ENCODE results near the gene KNSTRN. TPM values are rescaled to one million over a fixed set of nuclear protein-coding genes. Genes with fewer than 3 reads are reported as not detected.

Gene KNSTRN
- total RNA-seq, 1 experiment from 2014 or later = 85.2 TPM

DNA sequence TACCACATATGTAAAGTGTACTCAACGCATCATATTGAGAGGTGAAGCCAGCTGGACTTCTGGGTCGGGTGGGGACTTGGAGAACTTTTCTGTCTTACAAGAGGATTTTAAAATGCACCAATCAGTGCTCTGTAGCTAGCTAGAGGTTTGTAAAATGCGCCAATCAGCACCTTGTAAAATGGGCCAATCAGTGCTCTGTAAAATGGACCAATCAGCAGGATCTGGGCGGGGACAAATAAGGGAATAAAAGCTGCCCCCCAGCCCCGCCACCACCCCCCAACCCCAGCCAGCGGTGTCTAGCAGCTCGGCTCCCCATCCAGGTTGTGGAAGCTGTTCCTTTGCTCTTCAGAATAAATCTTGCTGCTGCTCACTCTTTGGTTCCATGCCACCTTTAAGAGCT lies 16.8 kb downstream of the KNSTRN start:
- no TSS peak for BruUV-seq (replicated peaks)
- TF ChIP-seq CTCF (conservative IDR thresholded peaks at IDR 0.05) (no peak), EZH2 (IDR thresholded peaks at IDR 0.05; ENCODE audit: low read depth) (no peak)
- POLR2A ChIA-PET (ENCODE audit: unreplicated experiment) = no interaction called here
- no peak for DNase-seq
- Histone ChIP-seq H3K27me3 (ENCODE audit: insufficient read depth, low read depth) (no peaks in the 10 kb centered on the region), H3K9me3 (ENCODE audit: insufficient read depth, low read depth) (no peaks in the 10 kb centered on the region), H3K9me2 (ENCODE audit: insufficient read depth) (no peaks in the 10 kb centered on the region), H3K4me1 (replicated peaks; ENCODE audit: insufficient read depth) (peaks cover 3% of the 10 kb centered on the region; the same call in 1 of the 2 replicates), H3K4me2 (no peak overlapping the region), H3K79me2 (ENCODE audit: low read depth) (no peaks in the 10 kb centered on the region), H3K27ac (no peak overlapping the region), H3F3A (ENCODE audit: insufficient read depth, low read depth) (peaks cover 3% of the 10 kb centered on the region; the same call in 1 of the 2 replicates), H3K4me3 (no peak overlapping the region), H2AFZ (no peak overlapping the region), H3K36me3 (ENCODE audit: low read depth) (no peaks in the 10 kb centered on the region), H4K20me1 (ENCODE audit: insufficient read depth) (no peaks in the 10 kb centered on the region)
- intact Hi-C loops (cut with micrococcal nuclease; ENCODE audit: unreplicated experiment) = no loop called here
- CTCF ChIA-PET = no interaction called here

- BruUV-seq (replicated peaks) = TSS peak; percentile 56
- peak; percentile 85 to 96 for DNase-seq
- H3K27ac ChIP-seq = peak within 1 kb of the TSS; percentile 80
- intact Hi-C loops (cut with micrococcal nuclease; ENCODE audit: unreplicated experiment) = no loop called here
- peak within 1 kb of the TSS; percentile 96 for H3K4me3 ChIP-seq
- H3K9me3 ChIP-seq (ENCODE audit: insufficient read depth, low read depth) = no peaks in the 10 kb centered on the region
- CTCF ChIA-PET = interaction anchor here (0.5 to 0.7 kb wide), 2 partner anchors 117 to 436 kb away, joined by 3 read pairs; no protein-coding TSS in a partner anchor
- H3K4me2 ChIP-seq = peak within 1 kb of the TSS; percentile 92
- H3K9me2 ChIP-seq (ENCODE audit: insufficient read depth) = no peaks in the 10 kb centered on the region
- peaks cover 19% of the 10 kb centered on the region for H3K4me1 ChIP-seq (replicated peaks; ENCODE audit: insufficient read depth)
- peaks cover 3% of the 10 kb centered on the region; the same call in 1 of the 2 replicates for H3K36me3 ChIP-seq (ENCODE audit: low read depth)
- H4K20me1 ChIP-seq (ENCODE audit: insufficient read depth) = no peaks in the 10 kb centered on the region
- peaks cover 28% of the 10 kb centered on the region for H3K79me2 ChIP-seq (ENCODE audit: low read depth)
- TF ChIP-seq EZH2 (IDR thresholded peaks at IDR 0.05; ENCODE audit: low read depth) (no peak), CTCF (conservative IDR thresholded peaks at IDR 0.05) (no peak)
- peak within 1 kb of the TSS; percentile 90 for H2AFZ ChIP-seq
- POLR2A ChIA-PET (ENCODE audit: unreplicated experiment) = interaction anchor here (0.6 to 0.7 kb wide), 2 partner anchors 22 to 167 kb away, joined by 4 to 13 read pairs; no protein-coding TSS in a partner anchor
- no peaks in the 10 kb centered on the region for H3K27me3 ChIP-seq (ENCODE audit: insufficient read depth, low read depth)
- H3F3A ChIP-seq (ENCODE audit: insufficient read depth, low read depth) = peaks cover 10% of the 10 kb centered on the region
These were observed 23.2 kb downstream of the KNSTRN start, which contains the start of gene IVD for GRCh38 chr15:40405501-40406381. Gene IVD, plus strand, starts transcription at chr15:40405795. Its CDS starts 33 bp downstream, at chr15:40405828.

GRCh38 chr15:40407330-40407990 lies 24.9 kb downstream of the KNSTRN start:
- Histone ChIP-seq H2AFZ (no peak overlapping the region), H4K20me1 (ENCODE audit: insufficient read depth) (no peaks in the 10 kb centered on the region), H3K79me2 (ENCODE audit: low read depth) (peaks cover 28% of the 10 kb centered on the region), H3K27me3 (ENCODE audit: insufficient read depth, low read depth) (no peaks in the 10 kb centered on the region), H3K36me3 (ENCODE audit: low read depth) (peaks cover 12% of the 10 kb centered on the region; the same call in 1 of the 2 replicates), H3K4me3 (peak overlapping the region; percentile 96; the same call in 1 of the 2 replicates), H3F3A (ENCODE audit: insufficient read depth, low read depth) (peaks cover 10% of the 10 kb centered on the region), H3K9me2 (ENCODE audit: insufficient read depth) (no peaks in the 10 kb centered on the region), H3K4me1 (replicated peaks; ENCODE audit: insufficient read depth) (peaks cover 19% of the 10 kb centered on the region), H3K9me3 (ENCODE audit: insufficient read depth, low read depth) (no peaks in the 10 kb centered on the region), H3K4me2 (peak overlapping the region; percentile 92; the same call in 1 of the 2 replicates), H3K27ac (no peak overlapping the region)
- BruUV-seq (replicated peaks) = no TSS peak
- no peak for TF ChIP-seq CTCF (conservative IDR thresholded peaks at IDR 0.05)
- no peak for TF ChIP-seq EZH2 (IDR thresholded peaks at IDR 0.05; ENCODE audit: low read depth)
- DNase-seq = no peak
- CTCF ChIA-PET = interaction anchor here (0.5 to 0.6 kb wide), 2 partner anchors 10 to 135 kb away, joined by 3 to 9 read pairs; no protein-coding TSS in a partner anchor
- intact Hi-C loops (cut with micrococcal nuclease; ENCODE audit: unreplicated experiment) = no loop called here
- POLR2A ChIA-PET (ENCODE audit: unreplicated experiment) = no interaction called here
